ENCODE results near the gene C22orf23. TPM values are rescaled to one million over a fixed set of nuclear protein-coding genes. Genes with fewer than 3 reads are reported as not detected.

Gene C22orf23
- polyA plus RNA-seq, 2 of the 4 experiments (the other 2 are of a cell fraction): 0.26 to 0.52 TPM

- 73% methylated on average over 7 of the region's 7 CpGs for WGBS (ENCODE audit: missing lambda C conversion rate)
- Histone ChIP-seq H3K4me2 (no peak overlapping the region), H3K27ac (no peak overlapping the region), H3K4me3 (no peak overlapping the region), H3K9me3 (no peaks in the 10 kb centered on the region), H3K4me1 (peaks cover 13% of the 10 kb centered on the region)
- DNase-seq (ENCODE audit: low read depth in 1 of 2, low spot score in 1 of 2): no peak
- TF ChIP-seq ZSCAN20 (CRISPR knock-in tag; IDR thresholded peaks at IDR 0.05) (no peak), BCL3 (IDR thresholded peaks at IDR 0.05) (no peak), CBX2 (IDR thresholded peaks at IDR 0.05; ENCODE audit: borderline replicate concordance, low read depth) (no peak), FOSB (CRISPR knock-in tag; IDR thresholded peaks at IDR 0.05) (no peak), CHD4 (IDR thresholded peaks at IDR 0.05; ENCODE audit: borderline replicate concordance) (no peak), CHD2 (IDR thresholded peaks at IDR 0.05; ENCODE audit: low read length, partially characterized antibody) (no peak), MAZ (IDR thresholded peaks at IDR 0.05; ENCODE audit: borderline replicate concordance, low read depth, low read length) (no peak), KDM5A (IDR thresholded peaks at IDR 0.05) (no peak), EP300 (IDR thresholded peaks at IDR 0.05) (no peak), MAFK (IDR thresholded peaks at IDR 0.05; ENCODE audit: partially characterized antibody) (no peak), ATOH8 (CRISPR knock-in tag; IDR thresholded peaks at IDR 0.05; ENCODE audit: low read depth) (no peak), ESRRA (IDR thresholded peaks at IDR 0.05; ENCODE audit: borderline replicate concordance, low read length) (no peak), JUNB (IDR thresholded peaks at IDR 0.05) (no peak)
- no peak for FAIRE-seq
- CTCF ChIA-PET: no interaction called here
- ATAC-seq: no peak
- POLR2A ChIA-PET: no interaction called here
Observed at GRCh38 chr22:37998543-37998942, 45.1 kb upstream of the C22orf23 start.

GRCh38 chr22:37996515-37997246 is 43.3 kb upstream of the C22orf23 start:
- 76% methylated on average over 6 of the region's 8 CpGs for WGBS (ENCODE audit: missing lambda C conversion rate)
- H3K4me1 ChIP-seq: peaks cover 13% of the 10 kb centered on the region
- ChIA-PET CTCF (interaction anchor here (1.8 kb wide), 1 partner anchor 45 kb away, joined by 4 read pairs; no protein-coding TSS in a partner anchor), POLR2A (no interaction called here)
- no peaks in the 10 kb centered on the region for H3K9me3 ChIP-seq
- no peak overlapping the region for H3K4me3 ChIP-seq
- no peak for FAIRE-seq
- no peak for DNase-seq (ENCODE audit: low read depth in 1 of 2, low spot score in 1 of 2)
- H3K27ac ChIP-seq: no peak overlapping the region
- TF ChIP-seq NFE2L2 (conservative IDR thresholded peaks at IDR 0.05; ENCODE audit: low read length): no peak
- no peak for TF ChIP-seq CBX8 (IDR thresholded peaks at IDR 0.05)
- TF ChIP-seq ZNF302 (CRISPR knock-in tag; IDR thresholded peaks at IDR 0.05): no peak
- TF ChIP-seq MAX (IDR thresholded peaks at IDR 0.05): no peak
- no peak for TF ChIP-seq RNF2 (IDR thresholded peaks at IDR 0.05; ENCODE audit: borderline replicate concordance, low read depth)
- no peak for TF ChIP-seq KDM5A (IDR thresholded peaks at IDR 0.05)
- TF ChIP-seq EP300 (IDR thresholded peaks at IDR 0.05): no peak
- TF ChIP-seq BHLHE40 (IDR thresholded peaks at IDR 0.05; ENCODE audit: low read depth, low read length): no peak
- TF ChIP-seq ATOH8 (CRISPR knock-in tag; IDR thresholded peaks at IDR 0.05; ENCODE audit: low read depth): no peak
- TF ChIP-seq FOSB (CRISPR knock-in tag; IDR thresholded peaks at IDR 0.05): no peak
- no peak for TF ChIP-seq CTCF (IDR thresholded peaks at IDR 0.05)
- no peak for TF ChIP-seq SREBF2 (IDR thresholded peaks at IDR 0.05)
- TF ChIP-seq CHD4 (IDR thresholded peaks at IDR 0.05; ENCODE audit: borderline replicate concordance): no peak
- TF ChIP-seq ELK1 (IDR thresholded peaks at IDR 0.05; ENCODE audit: low read depth, low read length): no peak
- TF ChIP-seq MAZ (IDR thresholded peaks at IDR 0.05; ENCODE audit: borderline replicate concordance, low read depth, low read length): no peak
- no peak for TF ChIP-seq CHD2 (IDR thresholded peaks at IDR 0.05; ENCODE audit: low read length, partially characterized antibody)
- no peak for TF ChIP-seq HOXA7 (CRISPR knock-in tag; IDR thresholded peaks at IDR 0.05)
- TF ChIP-seq USF2 (IDR thresholded peaks at IDR 0.05): no peak
- no peak for TF ChIP-seq NPAS2 (CRISPR knock-in tag; IDR thresholded peaks at IDR 0.05; ENCODE audit: borderline replicate concordance)
- TF ChIP-seq FOXS1 (CRISPR knock-in tag; IDR thresholded peaks at IDR 0.05): no peak
- H3K4me2 ChIP-seq: no peak overlapping the region
- ATAC-seq: peak; percentile 68 to 77; a peak in 5 of 6 replicates
